HG03064 (cell line): ENCODE measurements around the gene DCLK2.

Source experiments
- ATAC-seq: cut with Tn5 transposase; IDR thresholded peaks from one replicate; pipeline ENCODE4 v1.9.1; 2021; ENCODE audit warnings: low read depth; ENCODE audit not compliant: unreplicated experiment

Gene DCLK2

DNA sequence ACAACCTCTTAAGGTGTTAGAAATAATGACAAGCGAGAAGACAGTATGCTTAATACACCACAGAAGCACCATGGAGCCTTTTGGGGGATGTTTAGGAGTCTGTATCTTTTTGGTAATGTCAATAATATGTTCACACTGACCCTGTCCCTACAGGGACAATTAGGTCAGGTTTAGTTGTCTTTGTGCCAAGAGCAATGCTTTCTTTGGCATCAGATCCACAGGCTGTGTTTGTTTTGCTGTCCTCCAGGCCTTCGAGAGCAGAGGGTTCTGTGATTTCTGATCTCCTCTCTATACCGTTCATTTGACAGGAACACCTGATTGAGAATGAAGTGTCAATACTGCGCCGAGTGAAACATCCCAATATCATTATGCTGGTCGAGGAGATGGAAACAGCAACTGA, 153.8 kb downstream of the DCLK2 start:
- ATAC-seq: no peak

DNA sequence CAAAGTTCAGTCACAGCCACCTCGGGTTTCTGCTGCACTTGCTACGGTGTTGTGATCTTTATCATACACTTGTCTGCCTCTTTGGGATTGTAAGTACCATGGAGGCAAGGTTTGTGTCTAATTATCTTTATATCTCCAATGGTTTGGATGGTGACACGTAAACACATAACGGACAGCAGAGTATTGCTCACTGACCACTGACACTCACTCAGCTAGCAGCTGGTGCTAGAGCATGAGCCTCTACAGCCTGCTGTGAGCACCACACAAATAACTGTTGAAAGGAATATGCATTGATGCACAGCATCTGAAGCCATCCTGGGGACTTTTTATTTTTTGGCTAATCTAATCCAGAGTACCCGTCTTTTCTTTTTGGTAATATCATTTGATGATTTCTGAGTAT, 156.0 kb downstream of the DCLK2 start:
- no peak for ATAC-seq

DNA sequence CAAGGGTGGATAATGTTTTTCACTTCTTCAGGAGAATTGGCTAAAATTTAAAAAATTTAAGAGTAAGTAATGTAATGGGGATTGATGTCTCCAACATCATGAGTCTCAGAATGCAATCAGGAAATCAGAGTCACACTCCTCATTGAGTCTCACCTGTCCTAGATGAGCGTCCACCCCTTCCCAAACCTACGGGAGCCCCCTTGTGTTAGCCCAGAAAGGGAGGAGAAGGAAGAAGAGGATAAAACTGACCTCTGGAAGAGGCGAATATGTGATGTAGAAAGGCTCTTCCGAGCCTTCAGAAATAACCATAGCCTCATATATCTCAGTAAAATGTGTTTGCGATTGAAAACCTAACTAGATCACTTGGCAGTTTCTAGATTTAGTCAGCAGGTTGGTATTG, 157.1 kb downstream of the DCLK2 start:
- ATAC-seq: no peak

DNA sequence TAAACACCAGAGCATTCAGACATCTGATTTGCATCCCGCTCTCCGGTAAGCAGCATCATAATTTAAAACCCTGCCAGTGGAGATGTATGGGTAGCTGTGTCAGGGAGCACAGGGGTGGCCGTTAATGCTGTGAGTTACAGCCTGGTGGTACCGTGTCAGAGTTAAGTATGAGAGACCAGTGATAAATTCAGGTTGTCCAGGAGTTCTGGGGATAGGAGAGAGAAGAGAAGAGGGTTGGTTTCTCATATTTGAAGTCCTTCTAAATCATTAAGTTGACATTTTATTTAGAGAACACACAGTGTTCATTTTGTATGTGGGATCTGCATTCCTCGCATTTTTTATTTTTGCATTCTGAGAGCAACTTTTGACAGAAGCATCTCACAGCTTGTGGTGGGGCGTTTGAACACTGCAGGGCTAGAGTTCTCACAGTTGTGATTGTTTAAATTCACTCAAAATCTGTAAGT, 157.6 kb downstream of the DCLK2 start:
- no peak for ATAC-seq

DNA sequence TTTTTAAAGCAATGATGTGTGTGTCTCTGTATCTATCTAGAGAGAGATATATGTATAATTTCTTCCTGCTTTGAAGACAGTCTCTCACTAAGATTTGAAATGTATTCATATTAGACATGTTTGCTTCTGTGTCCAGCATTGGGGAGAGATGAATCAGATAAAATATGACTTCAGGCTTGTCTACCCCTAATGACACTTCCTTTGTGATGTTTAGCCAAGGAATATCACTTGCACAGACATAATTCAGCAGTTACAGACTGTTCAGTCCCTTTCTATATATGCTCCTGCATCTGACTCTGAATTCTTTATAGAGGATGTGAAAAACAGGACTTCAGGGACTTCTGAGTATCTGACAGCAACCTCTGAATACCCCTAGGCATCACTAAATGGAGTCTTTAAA, 158.4 kb downstream of the DCLK2 start:
- no peak for ATAC-seq

DNA sequence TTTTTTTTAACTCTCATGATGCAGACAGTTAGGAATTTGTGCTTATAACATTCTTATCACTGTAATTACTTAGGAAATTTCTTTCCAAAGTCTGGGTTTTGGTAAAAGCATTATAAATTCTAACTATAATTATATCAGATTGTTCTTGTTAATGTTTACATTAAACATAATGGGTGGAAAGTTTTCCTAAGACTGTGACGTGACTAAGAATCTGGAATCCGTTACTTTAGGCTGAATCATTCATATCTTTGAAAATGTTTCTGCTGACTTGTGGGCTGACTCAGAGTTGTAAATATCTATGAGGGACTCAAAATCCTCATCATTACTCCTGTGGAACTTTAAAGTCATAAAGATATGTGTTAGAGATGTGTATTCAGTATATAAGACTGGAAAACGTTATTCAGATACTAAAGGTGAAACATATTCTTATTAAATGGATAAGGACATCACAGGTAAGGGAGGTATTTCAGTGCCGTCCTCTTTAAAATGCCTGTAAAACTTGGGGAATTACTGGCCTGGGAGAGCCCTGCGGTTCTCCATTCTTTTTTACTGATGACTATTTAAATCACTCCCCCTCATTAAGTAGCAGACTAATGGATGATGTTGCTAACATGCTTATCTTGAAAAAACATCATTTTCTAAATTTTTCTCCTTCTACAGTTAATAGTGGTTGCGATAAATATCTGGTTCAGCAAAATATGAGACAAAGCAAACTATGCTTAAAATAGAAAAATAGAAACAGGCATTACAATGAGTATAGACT, 159.0 kb downstream of the DCLK2 start:
- no peak for ATAC-seq

DNA sequence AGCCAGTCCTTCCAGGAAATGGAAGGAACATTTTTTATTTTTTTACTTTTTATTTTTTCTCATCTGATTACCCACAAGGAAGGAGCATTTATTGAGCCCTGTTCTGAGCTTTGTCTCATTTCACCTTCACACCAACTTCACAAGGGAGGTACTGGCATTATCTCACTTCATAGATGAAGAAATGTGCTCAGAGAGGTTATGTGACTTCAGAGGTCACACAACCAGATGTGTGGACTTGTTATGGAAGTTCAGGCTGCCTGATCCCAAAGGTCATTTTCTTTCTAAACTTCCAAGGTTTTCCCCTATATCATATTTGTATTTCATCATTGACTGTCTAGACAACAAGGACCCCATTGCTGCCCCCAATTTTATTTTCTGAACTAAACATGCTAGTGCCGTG, 160.3 kb downstream of the DCLK2 start:
- no peak for ATAC-seq

DNA sequence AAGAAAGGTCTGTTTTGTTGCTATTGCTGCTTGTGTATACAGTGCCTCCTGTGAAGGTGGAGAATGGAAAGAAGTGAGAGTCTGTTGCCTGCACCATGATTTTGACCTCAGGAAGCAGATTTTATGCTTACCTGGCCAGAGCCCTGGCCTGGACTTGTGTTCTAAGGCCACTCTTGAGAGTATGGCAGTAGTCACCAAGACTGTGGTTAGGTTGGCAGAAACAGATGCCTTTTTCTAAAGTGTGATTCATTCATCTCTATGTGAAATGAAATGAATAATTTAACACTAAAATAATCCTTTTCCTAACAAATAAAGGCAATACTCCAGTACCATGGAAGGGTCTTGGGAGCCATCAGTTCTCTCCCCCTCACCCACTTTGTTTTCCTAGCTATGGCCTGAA, 161.8 kb downstream of the DCLK2 start:
- no peak for ATAC-seq

DNA sequence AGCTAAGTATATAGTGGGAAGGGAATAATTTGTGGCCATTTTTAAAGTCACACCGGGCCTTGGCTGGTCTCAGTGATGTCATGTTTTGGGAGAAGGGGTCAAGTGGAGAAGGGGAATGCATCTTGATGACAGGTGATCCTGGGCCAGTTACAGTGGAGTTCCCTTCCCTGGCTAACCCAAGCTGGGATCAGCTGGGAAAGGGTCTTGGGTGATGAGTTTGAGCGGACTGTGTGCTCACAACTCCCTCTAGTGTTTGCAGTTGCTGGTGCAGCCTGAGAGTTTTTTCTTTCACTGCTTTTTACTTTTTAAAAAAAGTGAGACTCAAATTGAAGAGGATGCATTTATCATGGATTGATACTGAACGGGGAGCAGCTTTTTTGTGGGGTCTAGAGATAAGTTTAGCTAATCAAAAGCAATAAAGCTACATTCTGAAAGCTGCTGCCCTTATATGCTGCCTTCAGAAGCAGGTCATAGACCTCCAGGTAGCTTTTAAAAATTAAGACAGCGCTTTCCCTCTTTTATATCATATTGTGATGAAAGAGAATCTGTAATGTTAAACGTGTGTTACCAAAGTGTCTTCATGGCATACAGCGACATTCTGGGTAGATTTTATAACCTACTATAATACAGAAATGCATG, 164.7 kb downstream of the DCLK2 start:
- ATAC-seq: no peak

DNA sequence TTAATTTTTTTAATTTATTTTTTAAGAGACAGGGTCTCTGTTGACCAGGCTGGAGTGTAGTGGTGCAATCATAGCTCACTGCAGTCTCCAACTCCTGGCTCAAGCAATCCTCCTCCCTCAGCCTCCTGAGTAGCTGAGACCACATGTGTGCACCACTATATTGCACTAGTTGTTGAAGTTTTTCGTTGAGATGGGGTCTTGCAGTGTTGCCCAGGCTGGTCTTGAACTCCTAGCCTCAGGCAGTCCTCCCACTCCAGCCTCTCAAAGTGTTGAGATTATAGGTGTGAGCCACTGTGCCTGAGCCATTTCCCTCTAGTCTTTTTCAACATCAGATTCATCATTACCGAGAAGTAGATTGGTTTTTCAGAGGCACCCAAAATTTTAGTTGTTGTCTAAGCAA, 165.7 kb downstream of the DCLK2 start:
- no peak for ATAC-seq

DNA sequence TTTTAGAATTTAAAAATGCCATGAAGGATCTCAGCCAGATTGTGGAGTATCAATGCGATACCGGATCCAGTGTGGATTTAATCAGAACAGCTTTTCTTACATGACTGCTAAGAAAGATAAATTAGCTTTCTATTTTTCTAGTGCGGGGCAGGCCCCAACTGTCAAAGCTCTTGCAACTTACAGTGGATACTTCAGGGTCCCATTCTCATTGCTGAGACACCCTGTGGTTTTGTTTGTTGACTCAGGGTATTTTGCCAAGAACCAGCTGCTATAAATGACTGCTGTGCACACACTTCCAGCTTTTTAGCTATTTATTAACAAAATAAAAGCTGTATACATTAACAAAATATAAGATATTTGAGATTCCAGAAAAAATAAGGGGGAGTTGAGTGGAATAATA, 166.4 kb downstream of the DCLK2 start:
- no peak for ATAC-seq

DNA sequence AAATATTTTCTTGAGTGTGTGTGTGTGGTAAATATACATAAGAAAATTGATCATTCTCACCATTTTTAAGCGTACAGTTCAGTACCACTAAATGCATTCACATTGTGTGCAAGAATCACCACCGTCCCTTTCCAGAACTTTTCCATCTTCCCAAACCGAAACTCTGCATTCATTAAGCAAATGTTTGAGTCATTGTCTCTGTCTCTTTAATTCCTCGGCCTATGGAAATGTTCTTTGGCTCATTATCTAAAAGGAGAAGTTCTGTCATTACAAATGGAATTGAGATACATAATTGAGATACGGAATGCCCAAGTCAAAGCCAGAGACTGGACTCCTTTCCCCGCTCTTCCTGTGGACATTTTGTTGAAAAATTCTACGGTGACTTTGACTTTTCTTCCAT, 168.9 kb downstream of the DCLK2 start:
- ATAC-seq: no peak

DNA sequence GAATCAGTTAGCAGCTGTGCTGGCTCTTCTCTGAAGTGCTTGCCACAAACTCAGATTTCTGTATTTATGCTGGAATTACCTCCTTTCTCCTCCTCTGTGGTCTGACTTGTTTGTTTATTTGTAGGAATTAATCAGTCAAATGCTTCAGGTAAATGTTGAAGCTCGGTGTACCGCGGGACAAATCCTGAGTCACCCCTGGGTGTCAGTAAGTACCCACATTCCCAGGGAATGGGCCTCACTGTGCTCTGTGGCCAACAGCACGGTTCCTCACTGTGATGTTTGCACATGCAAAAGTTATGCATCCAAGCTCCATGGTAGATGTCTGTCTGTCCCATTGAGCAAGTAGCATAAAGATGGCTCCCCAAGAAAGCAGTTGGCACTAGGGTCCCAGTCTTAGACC, 169.9 kb downstream of the DCLK2 start:
- ATAC-seq: no peak

DNA sequence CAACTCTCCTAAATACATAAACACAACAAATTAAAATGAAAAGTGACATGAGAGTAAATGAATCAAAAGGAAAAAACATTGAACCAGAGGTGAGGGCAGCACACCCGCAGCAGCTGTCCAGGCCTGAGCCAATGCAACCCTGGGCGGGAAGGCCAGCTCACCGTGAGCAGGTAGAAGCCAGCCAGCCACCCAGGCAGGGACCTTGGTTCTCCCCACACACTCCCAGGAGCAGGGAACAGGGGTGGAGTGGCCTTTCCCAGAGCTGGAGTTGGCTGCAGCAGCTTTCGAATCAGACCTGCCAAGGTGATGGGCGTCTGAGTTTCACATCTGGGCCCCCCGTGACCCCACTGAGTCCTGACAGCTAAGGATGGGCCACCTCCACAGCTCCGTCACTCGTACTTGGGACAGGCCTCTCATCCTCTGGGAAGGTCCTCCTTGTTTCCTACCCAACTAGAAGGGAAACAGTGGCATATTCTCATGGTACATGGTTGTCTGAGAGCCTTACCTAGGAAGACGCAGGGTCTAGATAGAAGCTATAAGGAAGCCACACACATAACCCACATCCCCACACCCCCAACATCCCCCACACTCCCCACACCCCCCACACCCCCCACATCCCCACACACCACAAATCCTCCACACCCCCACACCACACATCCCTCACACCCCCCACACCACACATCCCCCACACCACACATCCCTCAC, 172.2 kb downstream of the DCLK2 start:
- no peak for ATAC-seq

DNA sequence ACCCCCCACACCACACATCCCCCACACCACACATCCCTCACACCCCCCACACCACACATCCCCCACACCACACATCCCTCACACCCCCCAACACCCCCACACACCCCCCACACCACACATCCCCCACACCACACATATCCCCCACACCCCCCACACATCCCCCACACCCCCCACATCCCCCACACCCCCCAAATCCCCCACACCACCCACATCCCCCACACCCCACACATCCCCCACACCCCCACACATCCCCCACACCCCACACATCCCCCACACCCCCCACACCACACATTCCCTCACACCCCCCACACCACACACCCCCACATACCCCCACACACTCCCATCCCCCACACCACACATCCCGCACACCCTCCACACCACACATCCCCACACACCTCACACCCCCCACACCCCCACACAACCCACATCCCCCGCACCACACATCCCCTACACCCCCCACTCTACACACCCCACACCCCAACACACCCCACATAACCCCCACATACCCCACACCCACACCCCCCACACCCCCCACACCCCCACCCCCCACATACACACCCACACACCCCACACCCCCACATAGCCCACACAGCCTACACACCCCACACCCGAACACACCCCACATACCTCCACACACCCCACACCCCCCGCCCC, 172.9 kb downstream of the DCLK2 start:
- ATAC-seq: no peak

DNA sequence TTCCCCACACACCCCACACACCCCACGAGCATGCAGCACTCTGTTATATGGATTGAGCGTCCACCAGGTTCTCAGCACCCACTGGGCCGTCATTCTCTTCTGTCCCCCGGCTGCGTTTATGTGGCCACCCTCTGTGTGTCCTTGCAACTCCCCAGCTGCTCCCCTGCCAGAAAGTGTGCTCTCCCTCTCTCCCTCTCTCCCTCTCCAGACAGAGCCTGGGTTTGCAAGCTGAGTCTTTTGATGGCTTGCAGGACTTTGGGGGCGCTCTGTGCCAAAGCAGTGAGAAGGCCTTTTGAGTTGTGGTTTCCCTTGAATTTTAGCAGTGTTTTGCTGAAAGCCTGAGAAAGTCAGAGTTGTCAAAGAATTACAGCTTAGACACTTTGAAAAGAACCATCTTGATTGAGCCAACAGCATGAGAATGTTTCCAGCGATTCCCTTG, 173.5 kb downstream of the DCLK2 start:
- ATAC-seq: no peak

DNA sequence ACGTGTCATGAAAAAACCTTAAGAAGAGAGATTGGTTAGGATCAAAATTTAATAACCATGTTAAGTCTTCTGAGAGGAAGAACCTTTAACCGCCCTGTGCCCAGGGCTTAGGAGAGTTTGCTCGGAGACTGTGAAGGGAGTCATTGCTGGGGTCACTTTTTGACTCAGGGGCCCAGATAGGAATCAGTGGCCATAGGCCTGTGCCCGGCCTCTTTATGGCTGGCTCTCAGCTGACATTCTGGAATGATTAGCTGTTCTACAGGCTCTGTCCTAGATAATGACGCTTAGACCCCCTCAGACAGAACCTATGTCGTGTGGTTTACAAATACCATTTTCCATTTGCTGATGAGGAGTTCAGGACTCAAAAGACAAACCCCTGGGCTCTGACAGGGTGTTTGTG, 174.1 kb downstream of the DCLK2 start:
- no peak for ATAC-seq

DNA sequence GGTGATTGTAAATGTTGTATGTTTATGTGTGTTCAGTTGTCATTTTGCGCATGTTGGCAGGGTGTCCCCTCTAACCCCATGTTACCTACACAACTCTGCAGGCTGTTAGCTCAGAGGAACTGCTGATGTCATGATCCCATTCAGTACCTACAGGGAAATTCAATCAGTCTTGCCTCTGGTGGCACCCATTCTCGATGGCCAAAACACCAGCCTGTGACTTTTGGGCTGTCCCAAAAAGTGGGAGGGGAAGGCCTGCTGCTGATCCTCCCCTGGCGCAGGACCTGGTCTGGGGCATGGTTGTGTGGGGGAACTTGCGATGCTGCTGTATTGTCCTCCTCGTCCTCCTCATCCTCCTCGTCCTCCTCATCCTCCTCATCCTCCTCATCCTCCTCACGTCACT, 174.5 kb downstream of the DCLK2 start:
- no peak for ATAC-seq

DNA sequence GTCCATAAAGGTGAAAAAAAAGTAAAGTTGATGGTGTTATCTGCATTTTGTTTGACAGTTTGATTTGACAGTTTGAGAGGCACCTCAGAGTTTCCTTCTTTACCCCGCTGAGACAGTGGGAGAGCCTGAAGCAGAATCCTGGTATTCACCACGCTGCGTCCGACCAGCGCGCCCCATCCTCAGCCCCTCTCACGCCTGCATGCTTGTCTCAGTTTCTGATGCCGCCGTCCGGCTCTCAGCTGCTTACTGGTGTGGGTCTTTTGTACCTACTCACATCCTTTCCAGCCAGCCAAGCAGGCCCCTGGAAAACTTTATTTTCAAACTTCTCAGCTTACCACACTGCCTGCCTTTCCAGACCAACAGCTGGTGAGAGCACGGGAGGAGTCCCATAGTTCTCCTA, 175.2 kb downstream of the DCLK2 start:
- no peak for ATAC-seq

DNA sequence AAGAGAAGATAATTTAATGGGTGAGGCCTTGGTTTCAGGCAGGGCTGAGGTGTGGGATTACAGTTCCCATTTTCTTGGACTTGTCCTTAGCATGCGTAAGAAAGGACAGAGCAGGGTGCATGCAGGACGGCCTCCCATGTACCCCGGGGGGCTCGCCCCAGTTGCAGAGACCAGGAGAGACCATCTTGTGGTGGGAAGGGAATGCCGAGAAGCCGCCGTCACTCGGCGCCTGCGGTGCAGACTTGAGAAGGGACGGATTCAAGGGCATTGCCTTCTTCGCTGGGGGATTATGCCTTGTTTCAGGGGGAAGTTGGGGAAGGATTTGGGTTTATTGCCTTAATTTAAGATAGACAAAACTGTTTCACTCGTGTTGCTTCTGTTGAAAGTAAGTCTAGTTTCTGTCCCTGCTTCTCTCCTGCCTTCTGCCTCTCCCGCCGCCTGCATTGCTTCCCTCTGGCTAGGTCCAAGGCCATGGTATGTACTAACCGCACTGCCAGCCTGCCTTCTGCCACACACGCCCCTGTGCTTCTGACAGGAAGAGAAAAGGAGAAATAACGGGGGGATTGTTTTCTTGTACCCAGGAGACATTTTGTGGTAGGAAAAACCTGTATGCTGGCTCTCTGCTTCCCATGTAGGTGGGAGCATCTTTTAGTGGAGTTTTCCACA, 175.9 kb downstream of the DCLK2 start:
- ATAC-seq: no peak
